ENCODE measurements around the gene BFSP1.

- TF ChIP-seq CTCF (IDR thresholded peaks at IDR 0.05) (no peak), SMC3 (IDR thresholded peaks at IDR 0.05; ENCODE audit: low read depth, low read length) (no peak), GATA2 (CRISPR knock-in tag; IDR thresholded peaks at IDR 0.05) (no peak), NRF1 (IDR thresholded peaks at IDR 0.05; ENCODE audit: low read depth, low read length) (no peak), EZH2phosphoT487 (IDR thresholded peaks at IDR 0.05; ENCODE audit: borderline replicate concordance, low read depth) (no peak), IRF3 (IDR thresholded peaks at IDR 0.05; ENCODE audit: low read depth, low read length) (no peak), RFX5 (IDR thresholded peaks at IDR 0.05; ENCODE audit: low read length) (no peak)
Measured at GRCh38 chr20:17580895-17581294, 49.7 kb upstream of the BFSP1 start.

Data from SK-N-SH (cell line).